ENCODE results near the gene AUTS2.

DNA sequence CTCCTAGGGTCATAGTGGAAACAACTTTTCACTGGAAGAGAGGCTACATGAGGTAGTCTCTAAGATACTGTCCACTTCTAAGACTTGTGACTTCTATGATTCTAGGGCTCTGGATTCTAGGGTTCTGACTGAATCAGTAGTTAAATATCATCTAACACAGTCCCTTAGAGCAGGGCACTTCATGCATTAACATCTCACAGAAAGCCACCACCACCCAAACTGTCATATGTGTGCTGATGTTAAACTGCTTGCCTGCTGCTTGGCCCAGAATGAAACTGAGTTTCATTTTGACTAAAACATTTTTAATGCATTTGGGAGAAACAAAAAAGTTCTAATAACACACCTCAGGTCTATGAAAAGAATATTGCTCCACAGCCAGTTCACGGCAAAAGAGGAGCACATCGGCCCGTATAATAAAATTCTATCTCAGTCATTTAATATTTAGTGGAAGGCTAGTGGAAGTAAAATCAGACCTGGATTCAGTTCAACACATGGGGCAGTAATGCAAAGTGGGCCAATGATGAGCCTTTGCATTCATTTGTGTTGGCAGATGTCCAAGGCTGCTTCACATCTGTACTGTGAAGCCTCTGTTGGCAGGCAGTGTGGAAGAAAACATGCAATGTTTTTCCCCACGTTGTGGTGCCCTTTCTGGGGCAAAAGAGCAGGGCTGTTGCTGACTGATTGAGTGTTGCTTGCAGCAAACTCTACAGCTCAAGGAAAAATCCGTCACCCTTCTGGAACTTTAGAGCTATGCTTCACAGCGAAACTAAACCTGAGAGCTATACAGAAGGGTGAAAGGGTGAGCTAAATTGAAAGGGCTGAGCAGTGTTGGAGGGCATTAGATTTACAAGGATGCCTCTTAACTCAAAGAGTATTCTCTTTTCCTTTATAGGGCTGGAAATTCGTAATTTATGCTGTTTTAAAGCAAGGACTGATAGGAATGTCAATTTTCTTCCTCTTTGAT lies 33.5 kb upstream of the AUTS2 start:
- TF ChIP-seq POLR2A (IDR thresholded peaks at IDR 0.05; ENCODE audit: low read depth, low read length) (no peak), TAF1 (IDR thresholded peaks at IDR 0.05; ENCODE audit: low read depth, low read length) (no peak)

Data from GM12891 (cell line).